Lung (tissue), 12 donors: Measurements from ENCODE around the gene CPE. TPM values are rescaled to one million over a fixed set of nuclear protein-coding genes. Genes with fewer than 3 reads are reported as not detected.

ENCODE experiments used
- ATAC-seq: fragments of 200-7000 bp; cut with Tn5 transposase; one replicate; pipeline ENCODE4 v1.9.1; 2020; ENCODE audit warnings: moderate number of reproducible peaks; ENCODE audit not compliant: insufficient read depth, low FRiP score
- DNase-seq, 3 donors: peaks; one replicate each; pipeline ENCODE4 v3.0.0-alpha.2; 2013 to 2017
- H3K27ac ChIP-seq, 2 donors: one replicate each; pipeline ENCODE4 v1.5.1; 2013; ENCODE audit warnings: mild to moderate bottlenecking in 2 of 2, moderate library complexity in 2 of 2, control low read depth in 1 of 2, inconsistent platforms in 1 of 2, low read depth in 1 of 2, low read length in 1 of 2
- H3K27me3 ChIP-seq, 3 donors: one replicate each; pipeline ENCODE4 v1.5.1; 2013; ENCODE audit warnings: low read length in 2 of 3; ENCODE audit not compliant: control insufficient read depth in 3 of 3, insufficient read depth in 3 of 3
- H3K36me3 ChIP-seq, 4 donors: one replicate each; pipeline ENCODE4 v1.5.1; 2013; ENCODE audit warnings: low read length in 4 of 4, mild to moderate bottlenecking in 1 of 4, moderate library complexity in 1 of 4; ENCODE audit not compliant: control insufficient read depth in 4 of 4, insufficient read depth in 4 of 4
- H3K4me1 ChIP-seq, 5 donors: one replicate each; pipeline ENCODE4 v1.5.1; 2013; ENCODE audit warnings: low read length in 5 of 5, mild to moderate bottlenecking in 2 of 5, moderate library complexity in 1 of 5; ENCODE audit not compliant: control insufficient read depth in 5 of 5, insufficient read depth in 5 of 5
- H3K4me3 ChIP-seq: one replicate; pipeline ENCODE4 v1.5.1; 2013; ENCODE audit warnings: mild to moderate bottlenecking, control low read depth, moderate library complexity
- H3K9ac ChIP-seq, 2 donors: one replicate each; pipeline ENCODE4 v1.5.1; 2013; ENCODE audit warnings: low read length in 2 of 2, control low read depth in 1 of 2; ENCODE audit not compliant: insufficient read depth in 1 of 2
- H3K9me3 ChIP-seq, 4 donors: one replicate each; pipeline ENCODE4 v1.5.1; 2013; ENCODE audit warnings: low read length in 3 of 4, mild to moderate bottlenecking in 1 of 4, moderate library complexity in 1 of 4; ENCODE audit not compliant: control insufficient read depth in 4 of 4, insufficient read depth in 3 of 4
- CTCF ChIP-seq: IDR thresholded peaks from 2 replicates; pipeline ENCODE4 v1.5.1; 2012; ENCODE audit warnings: mild to moderate bottlenecking; ENCODE audit errors: control extremely low read depth, extremely low read depth
- WGBS, 2 donors: extraction: QIAGEN DNeasy Blood & Tissue Kit; methylation state at CpG; one replicate each; pipeline ENCODE4 v1.1.7; 2013; 5-methylcytosine and 5-hydroxymethylcytosine counted together
- polyA plus RNA-seq, 2 donors: library from polyadenylated mRNA; stranded (reverse); fragments of 200-250 nt; gene quantifications; one replicate each; pipeline ENCODE4 v1.2.1, GENCODE V29; 2013
- total RNA-seq, 2 donors: library from RNA; depleted of rRNA in 1 of 2; stranded (reverse); fragments of >200 nt in 1 of 2; gene quantifications; one replicate each; pipeline ENCODE4 v1.2.1, GENCODE V29; 2014 to 2021
- donor health status: control.
- donor health status: control.
- donor health status: Bipolar disorder and iron deficiency.
- donor health status: healthy.
- donor health status: DM: yes; HTN: yes; CAD: no.

The CPE gene
- total and polyA plus RNA-seq, 4 donors: 6.6 to 135 (median 14.3) TPM

- no peak for TF ChIP-seq CTCF
- WGBS, 2 donors: 88 to 91% methylated on average over 14 of the region's 14 CpGs
- Histone ChIP-seq H3K27ac (no peak overlapping the region), H3K36me3 (peaks cover 0 to under 1% (median 0%) of the 10 kb centered on the region in 4 donors), H3K4me3 (no peak overlapping the region), H3K4me1 (peaks cover 0 to 6% (median 0%) of the 10 kb centered on the region in 5 donors), H3K9ac (no peak overlapping the region), H3K9me3 (peaks cover 0 to 16% (median 1%) of the 10 kb centered on the region in 4 donors), H3K27me3 (no peaks in the 10 kb centered on the region)
- ATAC-seq (no peak), DNase-seq (no peak)
These were observed 97.6 kb downstream of the CPE start for GRCh38 chr4:165476214-165477098.

- 82% methylated on average over 4 of the region's 4 CpGs for WGBS, 2 donors
- ATAC-seq: no peak
These were observed 99.0 kb downstream of the CPE start for GRCh38 chr4:165477799-165478198.

GRCh38 chr4:165478260-165478659, 99.5 kb downstream of the CPE start:
- H3K27me3 ChIP-seq: no peaks in the 10 kb centered on the region
- DNase-seq (no peak), ATAC-seq (no peak)
- peaks cover 0 to 10% (median 1%) of the 10 kb centered on the region in 4 donors for H3K9me3 ChIP-seq
- no peak overlapping the region for H3K4me3 ChIP-seq
- no peak overlapping the region for H3K27ac ChIP-seq
- peaks cover 0 to 15% (median 0%) of the 10 kb centered on the region in 5 donors for H3K4me1 ChIP-seq
- no peaks in the 10 kb centered on the region for H3K36me3 ChIP-seq
- TF ChIP-seq CTCF: no peak
- H3K9ac ChIP-seq: no peak overlapping the region
- WGBS, 2 donors: 95 to 99% methylated on average over 1 of the region's 1 CpG

More at GRCh38 chr4:165477799-165478198, 99.0 kb downstream of the CPE start:
- no peaks in the 10 kb centered on the region for H3K36me3 ChIP-seq
- H3K27me3 ChIP-seq: no peaks in the 10 kb centered on the region
- H3K4me1 ChIP-seq: peaks cover 0 to 15% (median 0%) of the 10 kb centered on the region in 5 donors
- H3K9me3 ChIP-seq: peaks cover 0 to 12% (median 1%) of the 10 kb centered on the region in 4 donors
- no peak overlapping the region for H3K27ac ChIP-seq
- DNase-seq: no peak
- TF ChIP-seq CTCF: no peak
- H3K9ac ChIP-seq: no peak overlapping the region
- no peak overlapping the region for H3K4me3 ChIP-seq
